Measurements from ENCODE around the gene GCNA.
"Not testable (repeated sequence)": the region's sequence is repeated elsewhere in the genome, so short reads cannot be mapped to it uniquely, and the experiment has no call there.

Gene GCNA

DNA sequence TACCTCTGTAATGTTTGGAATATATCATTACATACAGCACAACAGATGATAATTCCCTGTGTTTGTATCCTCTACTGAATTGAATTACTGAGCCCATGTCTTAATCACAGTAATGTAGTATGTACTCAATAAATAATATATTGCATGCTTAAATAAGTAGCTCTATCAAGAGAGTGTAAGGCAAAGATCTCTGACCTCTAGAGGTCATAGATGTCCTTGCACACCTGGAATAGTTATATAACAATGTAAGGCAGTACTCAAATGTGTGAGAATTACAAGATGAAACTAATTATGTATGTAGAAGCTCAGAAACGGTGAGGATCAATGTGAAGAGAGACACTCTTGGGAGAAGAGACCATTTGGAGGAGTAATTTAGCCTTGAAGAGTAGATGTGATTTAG, 14.3 kb upstream of the GCNA start:
- no peak for DNase-seq (ENCODE audit: low read depth)

DNA sequence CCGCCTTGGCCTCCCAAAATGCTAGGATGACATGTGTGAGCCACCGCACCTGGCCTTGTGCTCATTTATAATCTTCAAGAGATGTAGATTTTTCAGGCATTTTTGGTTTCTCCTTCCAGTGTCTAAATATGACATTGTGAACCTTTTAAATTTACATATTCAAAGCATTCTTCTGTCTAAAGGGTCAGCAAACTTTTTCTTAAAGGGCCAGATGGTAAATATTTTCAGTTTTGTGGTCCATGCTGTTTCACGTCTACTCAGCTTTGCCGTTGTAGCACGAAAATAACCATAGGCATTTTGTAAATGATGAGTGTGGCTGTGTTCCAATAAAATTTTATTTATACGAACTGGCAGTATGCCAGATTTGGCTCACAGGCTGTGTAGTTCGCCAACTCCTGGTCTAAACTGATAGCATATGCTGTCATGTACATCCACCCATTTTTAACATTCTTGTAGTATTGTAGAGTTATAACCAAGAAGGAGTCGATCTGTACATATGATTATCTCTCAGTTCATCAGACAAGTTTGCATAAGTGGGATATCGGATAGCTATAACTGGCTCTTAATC, 12.7 kb upstream of the GCNA start:
- DNase-seq (ENCODE audit: low read depth) = no peak

DNA sequence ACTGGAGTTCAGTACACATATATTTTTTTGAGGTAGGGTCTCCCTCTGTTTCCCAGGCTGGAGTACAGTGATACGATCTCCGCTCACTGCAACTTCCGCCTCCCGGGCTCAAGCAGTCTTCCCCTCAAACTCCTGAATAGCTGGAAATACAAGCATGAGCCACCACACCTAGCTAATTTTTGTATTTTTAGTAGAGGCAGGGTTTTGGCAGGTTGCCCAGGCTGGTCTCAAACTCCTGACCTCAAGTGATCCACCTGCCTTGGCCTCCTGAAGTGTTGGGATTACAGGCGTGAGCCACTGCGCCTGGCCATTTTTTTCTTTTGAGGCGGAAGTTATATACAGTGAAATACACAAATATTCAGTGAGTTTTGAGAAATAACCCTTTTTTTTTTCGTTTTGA, 6.8 kb upstream of the GCNA start:
- not testable (repeated sequence) for DNase-seq (ENCODE audit: low read depth)

DNA sequence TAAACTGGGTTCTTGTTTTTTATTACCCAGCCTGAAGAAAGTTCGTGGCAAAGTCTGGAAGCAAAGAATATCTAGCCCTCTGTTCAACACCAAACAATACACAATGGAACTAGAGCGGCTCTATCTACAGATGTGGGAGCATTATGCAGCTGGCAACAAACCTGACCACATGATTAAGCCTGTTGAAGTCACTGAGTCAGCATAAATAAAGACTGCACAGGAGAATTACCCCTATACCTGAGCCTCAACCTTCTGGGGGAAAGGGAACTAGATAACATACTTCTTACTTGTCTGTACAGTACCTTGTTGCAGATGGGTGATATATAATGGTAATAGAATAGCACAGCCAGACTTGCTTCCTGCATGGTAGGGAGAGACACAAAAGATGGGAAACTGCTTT, 4.6 kb upstream of the GCNA start:
- no peak for DNase-seq (ENCODE audit: low read depth)

DNA sequence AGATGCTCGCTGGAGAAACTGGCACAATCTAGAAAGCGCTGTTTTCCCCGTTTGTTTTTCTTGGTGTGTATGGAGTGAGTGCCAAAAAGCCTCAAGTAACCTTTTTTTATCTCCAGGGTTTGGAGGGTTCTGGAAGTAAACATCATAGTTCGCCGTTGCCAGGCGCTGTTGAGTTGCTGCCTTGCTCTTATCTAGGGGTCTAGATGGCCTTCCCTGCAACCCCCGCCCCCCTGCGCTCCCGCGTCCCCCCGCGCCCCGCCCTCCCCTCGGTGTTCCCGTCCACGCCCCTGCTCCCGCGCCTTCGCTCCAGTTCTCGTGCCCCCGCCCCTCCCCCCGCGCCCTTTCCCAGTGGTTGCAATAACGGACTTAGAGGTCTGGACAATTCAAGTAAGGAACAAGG, 555 bp upstream of the GCNA start:
- DNase-seq (ENCODE audit: low read depth) = no peak

DNA sequence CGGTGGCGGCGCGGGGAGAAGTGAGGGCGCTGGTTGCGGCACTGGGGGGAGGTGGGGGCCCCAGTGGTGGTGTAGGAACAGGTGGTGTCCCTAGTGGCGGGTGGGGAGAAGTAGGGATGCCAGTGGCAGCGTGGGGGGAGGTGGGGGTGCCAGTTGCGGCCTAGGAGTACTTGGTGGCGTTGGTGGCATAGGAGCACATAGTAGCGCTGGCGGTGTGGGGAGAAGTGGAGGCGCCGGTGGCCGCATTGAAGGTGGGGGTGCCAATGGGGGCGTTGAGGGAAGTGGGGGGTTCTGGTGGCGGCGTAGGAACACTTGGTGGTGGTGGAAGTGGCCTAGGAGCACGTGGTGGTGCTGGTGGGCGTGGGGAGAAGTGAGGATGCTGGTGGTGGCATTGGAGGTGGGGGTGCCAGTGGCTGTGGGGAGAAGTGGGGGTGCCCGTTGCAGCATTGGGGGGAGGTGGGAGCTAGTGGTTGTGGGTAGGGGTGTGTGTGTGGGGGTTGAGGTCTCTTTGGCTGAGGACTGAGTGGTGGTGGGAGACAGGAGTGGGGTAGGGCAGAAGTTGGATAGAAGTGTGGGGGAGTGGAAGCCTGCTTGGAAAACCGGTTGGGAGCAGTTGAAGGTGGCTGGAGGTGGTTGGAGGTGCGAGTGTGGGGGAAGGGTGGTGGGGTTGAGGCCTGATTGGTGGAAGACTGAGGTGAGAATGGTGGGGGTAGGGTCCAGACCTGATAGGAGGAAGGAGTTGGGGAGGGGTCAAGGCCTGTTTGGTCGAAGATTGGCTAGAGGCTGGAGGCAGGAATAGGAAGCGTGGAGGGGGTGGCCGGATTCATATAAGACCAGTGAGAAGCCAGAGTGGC, 1.1 kb downstream of the GCNA start:
- DNase-seq (ENCODE audit: low read depth) = no peak

DNA sequence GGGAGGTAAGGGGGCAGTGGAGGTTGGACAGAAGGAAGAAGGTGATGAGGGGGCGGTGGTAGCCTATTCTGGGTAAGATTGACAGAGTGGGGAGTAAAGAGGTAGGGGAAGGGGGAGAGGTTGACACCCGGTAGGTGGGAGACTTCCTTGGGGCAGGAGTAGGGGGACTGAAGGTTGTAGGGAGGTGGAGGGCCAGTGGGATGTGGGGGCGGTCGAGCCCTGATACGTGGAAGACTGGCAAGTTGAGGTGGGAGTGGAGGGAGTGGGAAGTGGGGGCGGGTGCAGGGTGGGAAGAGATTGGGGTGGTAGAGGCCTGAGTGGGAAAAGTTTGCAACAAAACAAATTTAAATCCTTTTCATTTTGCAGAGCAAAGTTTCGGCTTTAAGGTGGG, 1.7 kb downstream of the GCNA start:
- DNase-seq (ENCODE audit: low read depth) = no peak

DNA sequence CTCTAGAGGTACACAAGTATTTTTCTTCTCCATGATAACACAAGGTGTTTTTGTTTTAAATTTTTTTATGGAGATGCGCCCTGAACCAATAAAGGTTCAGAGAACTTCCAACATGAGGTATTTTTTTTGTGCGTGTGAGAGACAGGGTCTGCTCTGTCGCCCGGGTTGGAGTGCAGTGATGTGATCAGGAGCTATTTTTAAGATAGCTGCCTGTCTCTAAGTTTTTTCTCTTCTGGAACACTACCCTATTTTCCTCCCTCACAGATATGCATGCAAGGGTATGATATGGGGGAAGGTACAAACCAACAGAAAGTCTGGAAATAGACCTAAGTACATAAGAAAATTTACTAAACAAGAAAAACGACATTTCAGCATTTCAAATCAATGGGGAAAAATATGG, 3.0 kb downstream of the GCNA start:
- DNase-seq (ENCODE audit: low read depth) = no peak

DNA sequence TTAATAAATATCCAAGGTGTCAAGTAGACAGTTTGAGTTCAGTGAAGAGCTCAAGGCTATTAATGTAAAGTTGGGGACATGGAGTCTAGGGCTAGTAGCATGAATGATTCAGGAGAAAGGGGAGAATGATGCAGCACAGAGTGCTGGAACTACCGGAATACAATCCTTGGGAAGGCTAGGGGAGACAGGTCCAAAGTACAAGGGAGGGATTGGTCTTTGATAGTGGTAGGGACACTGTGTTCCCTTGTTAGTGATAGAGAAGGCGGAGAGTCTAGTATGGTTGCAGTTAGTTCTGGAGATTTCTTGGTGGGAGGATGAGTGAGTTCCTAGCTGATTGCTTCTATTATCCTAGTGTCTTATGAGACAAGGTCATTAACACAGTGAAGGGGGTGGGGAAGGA, 8.7 kb downstream of the GCNA start:
- DNase-seq (ENCODE audit: low read depth) = no peak

DNA sequence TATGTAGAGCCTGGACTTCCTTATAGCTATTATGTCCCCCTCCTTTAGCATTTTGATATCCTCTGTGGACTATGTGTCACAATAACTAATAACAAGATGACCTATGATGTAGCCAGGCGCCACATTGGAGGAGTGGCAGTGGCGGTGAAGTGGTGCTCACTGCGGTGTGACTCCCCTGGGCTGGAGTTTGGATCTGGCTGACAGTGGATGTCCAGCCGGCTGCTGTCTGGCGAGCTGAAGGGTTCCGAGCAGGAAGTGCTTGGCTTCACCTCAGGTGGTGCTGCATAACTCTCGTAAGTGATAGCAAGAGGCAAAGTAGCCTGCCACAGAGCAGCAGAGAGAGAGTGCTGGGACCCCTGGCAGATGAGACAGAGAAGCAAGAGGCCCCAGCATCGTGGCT, 15.0 kb downstream of the GCNA start:
- DNase-seq (ENCODE audit: low read depth) = not testable (repeated sequence)

DNA sequence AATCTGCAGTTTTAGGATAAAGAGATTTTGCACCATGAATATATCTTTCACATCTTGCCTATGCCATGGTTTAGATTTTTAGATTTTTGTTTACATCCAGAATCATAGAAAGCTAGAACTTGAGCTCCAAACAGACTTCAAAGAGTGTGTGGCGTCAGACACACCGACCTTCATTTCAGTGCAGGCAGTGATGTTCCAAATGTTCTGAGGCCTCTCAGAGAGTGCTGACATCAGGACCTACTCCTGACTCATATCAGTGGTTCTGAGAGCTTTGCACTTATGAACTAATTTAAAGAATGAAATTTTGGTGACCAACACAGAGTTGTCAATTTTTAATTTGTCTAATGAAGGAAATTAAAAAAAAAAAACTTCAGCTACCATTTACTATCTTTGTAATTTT, 21.7 kb downstream of the GCNA start:
- no peak for DNase-seq (ENCODE audit: low read depth)

DNA sequence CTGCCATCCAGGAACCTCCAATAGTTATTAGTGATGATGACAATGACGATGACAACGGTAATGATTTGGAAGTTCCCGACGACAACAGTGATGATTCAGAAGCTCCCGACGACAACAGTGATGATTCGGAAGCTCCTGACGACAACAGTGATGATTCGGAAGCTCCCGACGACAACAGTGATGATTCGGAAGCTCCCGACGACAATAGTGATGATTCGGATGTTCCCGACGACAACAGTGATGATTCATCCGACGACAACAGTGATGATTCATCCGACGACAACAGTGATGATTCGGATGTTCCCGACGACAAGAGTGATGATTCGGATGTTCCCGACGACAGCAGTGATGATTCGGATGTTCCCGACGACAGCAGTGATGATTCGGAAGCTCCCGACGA, 25.4 kb downstream of the GCNA start:
- no peak for DNase-seq (ENCODE audit: low read depth)

DNA sequence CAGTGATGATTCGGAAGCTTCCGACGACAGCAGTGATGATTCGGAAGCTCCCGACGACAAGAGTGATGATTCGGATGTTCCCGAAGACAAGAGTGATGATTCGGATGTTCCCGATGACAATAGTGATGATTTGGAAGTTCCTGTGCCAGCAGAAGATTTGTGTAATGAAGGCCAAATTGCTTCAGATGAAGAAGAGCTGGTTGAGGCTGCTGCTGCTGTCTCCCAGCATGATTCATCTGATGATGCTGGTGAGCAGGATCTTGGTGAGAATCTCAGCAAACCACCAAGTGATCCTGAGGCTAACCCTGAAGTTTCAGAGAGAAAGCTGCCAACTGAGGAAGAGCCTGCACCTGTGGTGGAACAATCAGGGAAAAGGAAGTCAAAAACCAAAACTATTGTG, 25.9 kb downstream of the GCNA start:
- no peak for DNase-seq (ENCODE audit: low read depth)

DNA sequence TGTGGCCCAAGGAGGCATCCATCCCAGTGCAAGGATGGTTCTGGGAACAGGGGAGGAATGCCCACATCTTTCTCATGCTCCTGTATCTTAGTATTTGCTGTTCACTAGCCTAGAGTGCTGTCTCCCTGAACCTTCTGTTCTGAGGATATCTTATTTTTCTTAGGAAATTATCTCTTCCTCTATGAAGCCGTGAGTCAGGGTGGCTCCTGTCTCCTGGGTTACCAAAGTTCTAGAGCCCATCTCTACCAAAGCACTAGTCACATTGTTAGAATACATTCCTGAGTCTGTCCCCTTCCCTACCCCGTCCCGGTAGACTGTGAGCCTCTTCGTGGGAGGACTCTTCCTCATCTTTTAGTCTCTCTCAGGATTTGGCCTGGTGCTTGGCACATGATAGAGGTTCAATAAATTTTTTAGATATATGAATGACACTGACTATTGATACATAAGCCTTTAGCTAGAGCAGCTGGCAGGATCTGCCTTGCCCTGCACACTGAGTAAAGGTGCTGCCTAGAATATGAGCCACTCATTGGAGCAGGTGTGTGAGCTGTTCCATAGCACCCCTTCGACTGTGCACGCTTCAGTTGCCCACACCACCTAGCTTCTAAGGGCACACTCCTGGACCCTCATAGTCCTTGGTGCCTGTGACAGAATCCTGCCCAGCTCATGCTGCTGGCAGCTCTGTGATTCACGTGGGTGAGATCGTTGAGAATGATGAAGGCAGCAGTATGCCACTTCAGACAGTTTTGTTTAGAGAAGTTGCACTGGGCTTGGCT, 26.7 kb downstream of the GCNA start:
- no peak for DNase-seq (ENCODE audit: low read depth)

DNA sequence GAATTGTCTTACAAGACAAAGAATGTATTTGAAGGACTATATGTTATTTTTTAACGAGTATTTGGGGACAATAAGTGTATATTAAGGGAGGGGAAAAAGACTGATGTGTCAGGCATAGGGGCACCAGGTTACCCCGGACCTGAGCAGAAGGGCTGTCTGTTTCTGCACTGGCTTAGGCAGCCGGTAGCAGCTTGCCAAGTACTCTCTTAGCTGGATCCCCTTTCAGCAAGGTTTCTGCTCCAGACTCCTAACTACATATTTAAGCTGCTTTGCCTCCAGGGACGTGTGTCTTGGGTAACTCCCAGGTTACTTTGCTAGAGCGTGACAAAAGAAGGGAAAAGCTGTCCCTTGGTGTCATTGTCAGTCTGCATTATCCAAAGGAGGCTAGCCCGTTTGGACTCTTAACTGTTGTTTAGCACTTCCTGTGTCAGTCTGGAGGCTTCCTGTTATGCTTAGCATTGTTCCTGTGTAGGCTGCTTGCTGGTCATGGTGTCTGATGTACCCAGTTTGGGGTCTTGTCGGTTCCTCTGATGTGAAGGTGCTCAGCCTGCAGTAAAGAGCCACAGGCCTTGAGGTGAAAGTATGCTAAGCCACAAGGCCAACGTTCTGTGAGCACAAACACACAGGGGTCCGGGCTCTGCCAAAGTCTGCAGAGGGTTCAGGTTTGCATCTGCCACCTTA, 28.4 kb downstream of the GCNA start:
- no peak for DNase-seq (ENCODE audit: low read depth)

DNA sequence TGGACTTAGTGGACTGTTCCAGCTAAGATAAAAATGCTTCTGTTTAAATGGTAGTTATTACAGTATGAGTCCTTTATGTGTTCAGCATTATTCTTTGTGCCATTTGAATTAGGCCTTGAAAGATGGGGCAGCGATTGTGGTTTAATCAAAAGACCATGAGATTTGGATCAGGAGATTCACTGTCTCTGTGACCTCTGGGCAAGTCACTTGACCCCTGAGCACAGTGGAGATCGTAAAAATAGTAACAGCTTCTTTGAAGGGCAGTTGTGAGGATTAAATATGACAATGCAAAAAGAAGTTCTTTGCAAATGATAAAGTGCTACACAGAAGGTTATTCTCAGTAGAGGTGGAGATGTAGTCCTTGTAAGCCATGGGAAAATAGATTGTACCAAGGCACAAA, 29.3 kb downstream of the GCNA start:
- DNase-seq (ENCODE audit: low read depth) = no peak

DNA sequence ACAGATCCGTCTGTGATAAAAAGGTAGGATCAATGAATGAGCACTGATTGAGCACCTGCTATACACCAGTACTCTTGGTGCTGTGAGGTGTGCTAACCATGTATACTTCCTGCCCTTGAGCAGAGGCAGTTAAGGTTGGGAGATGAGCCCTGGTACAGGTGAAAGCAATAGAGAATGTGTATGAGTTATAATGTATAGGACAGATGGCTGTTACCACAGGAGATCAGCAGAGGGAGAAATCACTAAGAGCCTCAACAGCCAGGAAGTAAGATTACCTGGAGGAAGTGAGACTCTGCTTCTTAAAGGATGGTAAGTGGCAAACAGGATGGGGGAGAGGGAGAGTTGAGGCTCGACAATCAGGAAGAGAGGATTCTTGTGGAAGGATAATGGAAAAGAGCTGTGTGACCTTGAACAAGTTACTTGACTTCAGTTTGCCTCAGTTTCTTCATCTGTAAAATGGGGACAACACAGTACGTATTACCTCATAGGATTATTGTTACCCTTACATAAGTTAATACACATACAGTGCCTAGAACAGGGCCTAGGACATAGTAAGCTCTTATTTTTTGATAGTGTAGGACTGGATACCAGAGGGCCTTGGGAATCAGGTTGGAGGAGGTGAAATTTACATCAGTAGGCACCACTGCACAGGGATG, 31.0 kb downstream of the GCNA start:
- DNase-seq (ENCODE audit: low read depth) = no peak

DNA sequence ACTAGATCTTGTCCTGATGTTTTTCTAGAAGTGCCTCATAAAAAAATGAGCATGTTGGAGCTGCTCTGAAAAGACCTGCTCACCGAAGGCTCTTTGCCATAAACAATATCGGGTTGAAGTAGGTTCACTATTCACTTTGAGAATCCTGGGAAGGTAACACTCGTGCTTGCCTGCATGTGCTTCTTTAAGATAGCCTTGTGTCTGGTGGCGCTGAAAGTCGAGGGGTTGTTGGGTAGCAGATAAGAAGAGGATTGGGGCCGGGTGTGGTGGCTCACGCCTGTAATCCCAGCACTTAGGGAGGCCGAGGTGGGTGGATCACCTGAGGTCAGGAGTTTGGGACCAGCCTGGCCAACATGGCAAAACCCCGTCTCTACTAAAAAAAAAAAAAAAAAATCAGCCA, 33.5 kb downstream of the GCNA start:
- not testable (repeated sequence) for DNase-seq (ENCODE audit: low read depth)

DNA sequence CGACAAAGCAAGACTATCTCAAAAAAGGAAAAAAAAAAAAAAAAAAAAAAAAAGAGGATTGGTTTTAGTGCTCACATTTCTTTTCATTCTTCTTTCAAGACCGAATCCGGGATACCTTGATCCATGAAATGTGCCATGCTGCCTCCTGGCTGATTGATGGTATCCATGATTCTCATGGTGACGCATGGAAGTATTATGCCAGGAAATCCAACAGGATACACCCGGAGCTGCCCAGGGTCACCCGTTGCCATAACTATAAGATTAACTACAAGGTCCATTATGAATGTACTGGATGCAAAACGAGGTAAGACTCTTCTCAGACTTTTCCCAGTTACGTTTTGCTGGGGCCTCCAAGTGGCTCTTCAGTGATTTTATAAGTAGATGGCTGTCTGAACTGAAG, 34.0 kb downstream of the GCNA start:
- DNase-seq (ENCODE audit: low read depth) = no peak

DNA sequence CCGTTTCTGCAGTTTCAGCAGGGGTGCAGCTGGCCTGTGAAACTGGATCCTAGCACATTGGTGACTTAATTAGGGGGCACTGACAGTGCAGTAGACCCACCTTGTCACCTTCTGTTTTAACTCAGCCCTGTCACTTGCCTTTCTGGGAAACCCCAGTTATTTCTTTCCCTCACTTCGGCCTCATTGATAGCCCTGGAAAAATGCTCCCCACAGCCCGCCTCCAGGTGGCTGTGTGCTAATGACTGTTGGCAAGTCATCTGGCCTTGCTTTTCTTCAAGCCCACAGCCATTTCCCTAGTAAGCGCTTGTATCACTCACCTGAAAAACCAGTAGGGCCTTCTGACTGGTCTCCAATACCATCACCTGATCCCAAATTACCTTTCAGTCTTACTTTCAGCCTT, 36.8 kb downstream of the GCNA start:
- DNase-seq (ENCODE audit: low read depth) = no peak

DNA sequence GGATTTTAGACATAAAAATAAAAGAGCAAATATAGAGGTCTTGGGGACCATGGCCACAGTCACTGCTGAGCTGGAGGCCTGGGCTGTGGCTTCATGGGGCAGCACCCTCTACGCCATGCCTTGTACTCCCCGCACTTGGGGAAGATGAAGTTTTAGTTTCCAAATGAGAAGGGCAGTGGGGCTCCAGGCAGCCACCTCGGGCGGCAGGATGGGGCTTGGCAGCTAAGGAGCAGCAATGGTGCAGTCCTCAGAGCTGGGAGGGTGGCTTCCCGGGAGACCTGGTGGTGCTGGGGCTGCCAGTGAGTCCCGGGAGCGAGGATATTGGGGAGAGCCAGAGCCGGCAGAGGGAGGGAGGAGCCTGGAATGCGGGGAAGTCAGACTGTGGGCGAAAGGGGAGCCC, 37.7 kb downstream of the GCNA start:
- DNase-seq (ENCODE audit: low read depth) = no peak
